Measurements from ENCODE around the gene IL13RA2. TPM values are rescaled to one million over a fixed set of nuclear protein-coding genes. Genes with fewer than 3 reads are reported as not detected.

IL13RA2 gene
- total and polyA plus RNA-seq, 2 of the 4 experiments (the other 2 are of a cell fraction) = under 0.01 to 0.14 TPM

DNA sequence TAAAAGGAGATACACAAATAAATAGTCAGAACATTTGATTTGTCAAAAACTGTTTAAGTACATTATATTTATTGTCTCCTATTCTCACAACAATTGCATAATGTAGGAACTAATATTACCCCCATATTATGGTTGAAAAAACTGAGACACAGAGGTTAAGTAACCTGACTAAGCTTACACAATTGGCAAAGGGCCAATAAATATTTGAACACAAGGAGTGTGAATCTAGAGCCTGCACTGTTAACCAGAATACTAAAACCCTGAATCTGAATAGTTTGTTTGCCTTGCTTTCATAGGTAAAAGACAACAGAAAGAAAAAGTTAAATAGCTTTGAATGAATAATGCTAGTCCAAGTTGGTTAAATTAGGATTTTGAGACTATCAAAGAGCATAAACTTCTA, 55.2 kb downstream of the IL13RA2 start:
- no peak overlapping the region for H2BK120ac ChIP-seq (ENCODE audit: low read depth, low read length)
- no peak overlapping the region for H2BK15ac ChIP-seq (ENCODE audit: low read depth, low read length)
- no peak overlapping the region for H3K4me3 ChIP-seq (ENCODE audit: insufficient read depth, low read depth, low read length)
- dilution Hi-C loops (cut with HindIII; ENCODE audit: low sequenced_read_pairs, unreplicated experiment) (no loop called here), intact Hi-C loops (cut with micrococcal nuclease) (no loop called here), in situ Hi-C loops (cut with MboI; ENCODE audit: low sequenced_read_pairs) (no loop called here)
- H3K4me1 ChIP-seq (ENCODE audit: control insufficient read depth, insufficient read depth, low read length) = no peaks in the 10 kb centered on the region
- no peak overlapping the region for H4K8ac ChIP-seq (ENCODE audit: low read depth in 2 of 2, low read length in 2 of 2)
- DNase-seq = no peak
- H2AK5ac ChIP-seq (ENCODE audit: low read depth, low read length) = no peak overlapping the region
- H4K20me1 ChIP-seq (ENCODE audit: insufficient read depth, low read length) = no peaks in the 10 kb centered on the region
- no peak overlapping the region for H3K14ac ChIP-seq (replicated peaks; ENCODE audit: low read depth, low read length)
- no peak overlapping the region for H3K18ac ChIP-seq (ENCODE audit: low read depth, low read length)
- H3K56ac ChIP-seq (ENCODE audit: extremely low read depth, insufficient read depth, low read length) = no peak overlapping the region
- H2AFZ ChIP-seq (replicated peaks; ENCODE audit: low read length, poor library complexity) = no peak overlapping the region
- H4K91ac ChIP-seq (ENCODE audit: insufficient read depth, low read depth, low read length) = no peak overlapping the region
- H4K5ac ChIP-seq (ENCODE audit: low read depth, low read length) = no peak overlapping the region
- no peak overlapping the region for H2AK9ac ChIP-seq (replicated peaks; ENCODE audit: low read depth, low read length, poor library complexity)
- H3K9me1 ChIP-seq (ENCODE audit: insufficient read depth, low read length) = no peaks in the 10 kb centered on the region
- ATAC-seq (ENCODE audit: low read depth) = no peak
- no peak overlapping the region for H3K27ac ChIP-seq (ENCODE audit: insufficient read depth, low read length)
- no peaks in the 10 kb centered on the region for H3K79me1 ChIP-seq (ENCODE audit: low read depth in 1 of 2, low read length in 2 of 2)
- no TSS peak for BruUV-seq (replicated peaks)
- no peak overlapping the region for H3K9ac ChIP-seq (ENCODE audit: low read depth, low read length)
- H3K27me3 ChIP-seq (ENCODE audit: control insufficient read depth, insufficient read depth, low read length) = no peaks in the 10 kb centered on the region; the same call in 1 of the 2 replicates
- H3K4me2 ChIP-seq (ENCODE audit: low read depth, low read length) = no peak overlapping the region
- no peak overlapping the region for H2BK20ac ChIP-seq (ENCODE audit: low read depth, low read length)
- H3K4ac ChIP-seq (ENCODE audit: low read depth, low read length) = no peak overlapping the region
- ChIA-PET POLR2A (ENCODE audit: unreplicated experiment) (no interaction called here), CTCF (no interaction called here)
- no peak overlapping the region for H2BK5ac ChIP-seq (ENCODE audit: low read depth, low read length, poor library complexity, severe bottlenecking)
- H3K9me3 ChIP-seq (ENCODE audit: control insufficient read depth, insufficient read depth, low read length) = no peaks in the 10 kb centered on the region
- H3K23ac ChIP-seq (ENCODE audit: low read depth, low read length) = no peak overlapping the region
- TF ChIP-seq RCOR1 (IDR thresholded peaks at IDR 0.05; ENCODE audit: insufficient replicate concordance, low read length) = no peak
- no peak for TF ChIP-seq FOS (IDR thresholded peaks at IDR 0.05; ENCODE audit: low read depth, low read length)
- no peak for TF ChIP-seq RAD21 (IDR thresholded peaks at IDR 0.05; ENCODE audit: low read length)
- TF ChIP-seq RFX5 (IDR thresholded peaks at IDR 0.05; ENCODE audit: low read depth, low read length) = no peak
- TF ChIP-seq, protein P1, sequence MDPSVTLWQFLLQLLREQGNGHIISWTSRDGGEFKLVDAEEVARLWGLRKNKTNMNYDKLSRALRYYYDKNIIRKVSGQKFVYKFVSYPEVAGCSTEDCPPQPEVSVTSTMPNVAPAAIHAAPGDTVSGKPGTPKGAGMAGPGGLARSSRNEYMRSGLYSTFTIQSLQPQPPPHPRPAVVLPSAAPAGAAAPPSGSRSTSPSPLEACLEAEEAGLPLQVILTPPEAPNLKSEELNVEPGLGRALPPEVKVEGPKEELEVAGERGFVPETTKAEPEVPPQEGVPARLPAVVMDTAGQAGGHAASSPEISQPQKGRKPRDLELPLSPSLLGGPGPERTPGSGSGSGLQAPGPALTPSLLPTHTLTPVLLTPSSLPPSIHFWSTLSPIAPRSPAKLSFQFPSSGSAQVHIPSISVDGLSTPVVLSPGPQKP (IDR thresholded peaks at IDR 0.05; ENCODE audit: borderline replicate concordance, low read depth, low read length) = no peak
- TF ChIP-seq MAFK (IDR thresholded peaks at IDR 0.05; ENCODE audit: low read depth, low read length) = no peak
- TF ChIP-seq MXI1 (IDR thresholded peaks at IDR 0.05; ENCODE audit: borderline replicate concordance, low read depth, low read length) = no peak
- TF ChIP-seq CHD1 (IDR thresholded peaks at IDR 0.05; ENCODE audit: low read depth, low read length) = no peak
- TF ChIP-seq, protein P2, sequence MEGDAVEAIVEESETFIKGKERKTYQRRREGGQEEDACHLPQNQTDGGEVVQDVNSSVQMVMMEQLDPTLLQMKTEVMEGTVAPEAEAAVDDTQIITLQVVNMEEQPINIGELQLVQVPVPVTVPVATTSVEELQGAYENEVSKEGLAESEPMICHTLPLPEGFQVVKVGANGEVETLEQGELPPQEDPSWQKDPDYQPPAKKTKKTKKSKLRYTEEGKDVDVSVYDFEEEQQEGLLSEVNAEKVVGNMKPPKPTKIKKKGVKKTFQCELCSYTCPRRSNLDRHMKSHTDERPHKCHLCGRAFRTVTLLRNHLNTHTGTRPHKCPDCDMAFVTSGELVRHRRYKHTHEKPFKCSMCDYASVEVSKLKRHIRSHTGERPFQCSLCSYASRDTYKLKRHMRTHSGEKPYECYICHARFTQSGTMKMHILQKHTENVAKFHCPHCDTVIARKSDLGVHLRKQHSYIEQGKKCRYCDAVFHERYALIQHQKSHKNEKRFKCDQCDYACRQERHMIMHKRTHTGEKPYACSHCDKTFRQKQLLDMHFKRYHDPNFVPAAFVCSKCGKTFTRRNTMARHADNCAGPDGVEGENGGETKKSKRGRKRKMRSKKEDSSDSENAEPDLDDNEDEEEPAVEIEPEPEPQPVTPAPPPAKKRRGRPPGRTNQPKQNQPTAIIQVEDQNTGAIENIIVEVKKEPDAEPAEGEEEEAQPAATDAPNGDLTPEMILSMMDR (conservative IDR thresholded peaks at IDR 0.05; ENCODE audit: low read depth, low read length) = no peak
- TF ChIP-seq POLR2A (IDR thresholded peaks at IDR 0.05; ENCODE audit: low read depth, low read length) = no peak
- H3K36me3 ChIP-seq (ENCODE audit: control insufficient read depth, insufficient read depth, low read length) = no peaks in the 10 kb centered on the region
